ENCODE results near the gene ZCCHC24. TPM values are rescaled to one million over a fixed set of nuclear protein-coding genes. Genes with fewer than 3 reads are reported as not detected.
A peak's percentile ranks its signal among the peaks of the same experiment; 100 is the strongest.

ZCCHC24 gene
- total RNA-seq, 2 donors from 2014 or later, result 14.0 to 19.8 TPM

DNA sequence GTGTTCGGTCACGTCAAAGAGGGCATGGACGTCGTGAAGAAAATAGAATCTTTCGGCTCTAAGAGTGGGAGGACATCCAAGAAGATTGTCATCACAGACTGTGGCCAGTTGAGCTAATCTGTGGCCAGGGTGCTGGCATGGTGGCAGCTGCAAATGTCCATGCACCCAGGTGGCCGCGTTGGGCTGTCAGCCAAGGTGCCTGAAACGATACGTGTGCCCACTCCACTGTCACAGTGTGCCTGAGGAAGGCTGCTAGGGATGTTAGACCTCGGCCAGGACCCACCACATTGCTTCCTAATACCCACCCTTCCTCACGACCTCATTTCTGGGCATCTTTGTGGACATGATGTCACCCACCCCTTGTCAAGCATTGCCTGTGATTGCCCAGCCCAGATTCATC is 91.7 kb downstream of the ZCCHC24 start:
- WGBS, 2 donors, result 65 to 66% methylated on average over 11 of the region's 11 CpGs
- H3K27ac ChIP-seq, result no peak overlapping the region
- peaks cover 27% of the 10 kb centered on the region for H3K4me1 ChIP-seq
- H3K4me3 ChIP-seq, result no peak overlapping the region
- TF ChIP-seq CTCF (IDR thresholded peaks at IDR 0.05) (no peak), POLR2A (IDR thresholded peaks at IDR 0.05) (no peak)
- peaks cover 0 to 27% of the 10 kb centered on the region in 2 donors for H3K36me3 ChIP-seq (replicated peaks in 1 of 2; ENCODE audit: insufficient read depth in 1 of 2, low read depth in 2 of 2)
- H3K27me3 ChIP-seq, result no peaks in the 10 kb centered on the region
- no peak for ATAC-seq
- no peaks in the 10 kb centered on the region for H3K9me3 ChIP-seq
- DNase-seq, result no peak
- intact Hi-C loops (cut with DNase I), result no loop called here

GRCh38 chr10:79353000-79353406 is 92.4 kb downstream of the ZCCHC24 start:
- Histone ChIP-seq H3K27ac (no peak overlapping the region), H3K36me3 (replicated peaks in 1 of 2; ENCODE audit: insufficient read depth in 1 of 2, low read depth in 2 of 2) (peaks cover 0 to 27% of the 10 kb centered on the region in 2 donors), H3K4me1 (peaks cover 30% of the 10 kb centered on the region), H3K4me3 (no peak overlapping the region), H3K27me3 (no peaks in the 10 kb centered on the region), H3K9me3 (no peaks in the 10 kb centered on the region)
- DNase-seq (peak in 1 of 4 donors; percentile 36), ATAC-seq (no peak)
- WGBS, 2 donors, result 79 to 85% methylated on average over 7 to 8 of the region's 8 CpGs
- TF ChIP-seq POLR2A (IDR thresholded peaks at IDR 0.05), result no peak
- TF ChIP-seq CTCF (IDR thresholded peaks at IDR 0.05), result no peak
- intact Hi-C loops (cut with DNase I), result no loop called here

DNA sequence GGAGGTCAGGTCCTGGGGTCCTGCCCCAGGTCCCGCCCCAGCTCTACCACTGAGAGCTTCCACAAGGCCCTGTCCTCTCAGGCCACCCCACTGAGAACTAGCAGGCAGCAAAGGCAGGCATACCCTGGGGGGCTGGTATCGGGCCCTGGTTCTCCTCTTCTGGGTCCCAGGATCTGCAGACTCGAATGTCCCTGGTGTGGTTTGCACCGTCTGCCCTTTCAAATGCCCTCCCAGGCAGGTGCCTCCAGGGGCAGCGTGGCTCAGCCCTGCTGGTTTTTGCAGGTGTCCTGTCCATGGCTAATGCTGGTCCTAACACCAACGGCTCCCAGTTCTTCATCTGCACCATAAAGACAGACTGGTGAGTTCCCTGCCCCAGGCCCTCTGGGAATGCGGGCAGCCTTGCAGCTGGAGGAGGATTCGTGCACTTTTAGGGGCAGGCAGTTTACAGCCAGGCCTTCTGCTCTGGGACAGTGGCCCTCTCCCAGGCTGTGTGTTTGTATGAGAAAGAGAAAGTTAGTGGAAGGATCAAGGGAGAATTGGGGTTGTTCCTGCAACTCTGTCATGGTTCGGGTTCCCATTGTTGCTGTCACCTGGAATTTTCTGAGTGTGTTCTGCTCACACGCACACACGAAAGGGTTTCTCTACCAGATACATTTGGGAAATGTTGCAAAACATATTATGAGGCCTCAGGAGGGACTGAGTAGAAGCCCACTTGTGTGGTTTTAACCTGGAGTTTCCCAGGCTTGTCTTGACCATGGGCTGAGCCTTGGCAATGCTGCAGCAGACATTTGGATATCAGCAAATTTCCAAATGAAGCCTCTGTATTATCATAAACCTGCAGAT is 93.2 kb downstream of the ZCCHC24 start:
- 84 to 95% methylated on average over 6 to 11 of the region's 11 CpGs for WGBS, 2 donors

GRCh38 chr10:79351332-79351731 is 94.1 kb downstream of the ZCCHC24 start:
- no peaks in the 10 kb centered on the region for H3K27me3 ChIP-seq
- peaks cover 0 to 27% of the 10 kb centered on the region in 2 donors for H3K36me3 ChIP-seq (replicated peaks in 1 of 2; ENCODE audit: insufficient read depth in 1 of 2, low read depth in 2 of 2)
- no peak for ATAC-seq
- WGBS, 2 donors, result 87 to 92% methylated on average over 13 of the region's 13 CpGs
- no peak for DNase-seq
- peaks cover 44% of the 10 kb centered on the region for H3K4me1 ChIP-seq
- H3K9me3 ChIP-seq, result no peaks in the 10 kb centered on the region
- TF ChIP-seq CTCF (IDR thresholded peaks at IDR 0.05) (no peak), POLR2A (IDR thresholded peaks at IDR 0.05) (no peak)
- H3K4me3 ChIP-seq, result no peak overlapping the region
- no peak overlapping the region for H3K27ac ChIP-seq
- intact Hi-C loops (cut with DNase I), result no loop called here

More for the DNA sequence above, 93.2 kb downstream of the ZCCHC24 start:
- Histone ChIP-seq H3K9me3 (no peaks in the 10 kb centered on the region), H3K4me1 (peaks cover 36% of the 10 kb centered on the region), H3K27ac (no peak overlapping the region), H3K27me3 (no peaks in the 10 kb centered on the region), H3K36me3 (replicated peaks in 1 of 2; ENCODE audit: insufficient read depth in 1 of 2, low read depth in 2 of 2) (peaks cover 0 to 27% of the 10 kb centered on the region in 2 donors), H3K4me3 (no peak overlapping the region)
- TF ChIP-seq CTCF (IDR thresholded peaks at IDR 0.05), result no peak
- no peak for TF ChIP-seq POLR2A (IDR thresholded peaks at IDR 0.05)
- intact Hi-C loops (cut with DNase I), result no loop called here
- ATAC-seq, result no peak
- DNase-seq, result no peak
